ENCODE results near the gene NFATC2.

The NFATC2 gene

DNA sequence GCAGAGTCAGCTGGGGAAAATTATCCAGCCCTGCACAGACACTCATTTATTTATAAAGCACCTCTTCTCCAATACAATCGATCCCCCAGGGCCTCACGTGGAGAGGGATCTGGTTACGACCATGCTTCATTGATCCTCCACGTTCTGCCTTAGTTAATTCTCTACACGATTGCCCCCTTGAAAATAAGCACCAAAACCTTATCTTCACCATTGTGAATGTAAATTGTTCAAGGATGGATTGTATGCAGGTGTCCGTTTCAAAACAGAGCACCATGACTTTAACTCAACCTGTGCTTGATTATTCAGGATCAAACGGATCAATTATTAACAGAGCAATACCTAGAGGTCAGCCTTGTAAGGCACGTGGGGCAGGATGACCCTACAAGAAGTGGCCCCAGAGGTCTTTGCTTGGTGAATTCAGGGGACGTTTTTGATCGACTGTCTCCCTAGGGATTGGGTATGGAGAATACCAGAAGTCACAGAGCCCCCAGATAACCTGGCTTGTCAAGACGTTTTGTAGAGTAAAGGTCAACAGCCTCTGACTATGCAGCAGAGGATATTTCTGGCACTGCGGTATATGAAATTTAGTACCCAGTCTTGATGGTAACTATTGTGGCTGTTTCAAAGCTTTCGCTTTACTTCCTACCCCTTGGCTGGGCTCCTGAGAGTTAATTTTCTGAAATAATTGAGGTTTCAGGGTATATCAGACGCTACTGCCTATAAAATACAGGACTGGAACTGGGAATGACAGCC lies 112.1 kb downstream of the NFATC2 start:
- DNase-seq (ENCODE audit: low read depth in 3 of 3), result no peak

DNA sequence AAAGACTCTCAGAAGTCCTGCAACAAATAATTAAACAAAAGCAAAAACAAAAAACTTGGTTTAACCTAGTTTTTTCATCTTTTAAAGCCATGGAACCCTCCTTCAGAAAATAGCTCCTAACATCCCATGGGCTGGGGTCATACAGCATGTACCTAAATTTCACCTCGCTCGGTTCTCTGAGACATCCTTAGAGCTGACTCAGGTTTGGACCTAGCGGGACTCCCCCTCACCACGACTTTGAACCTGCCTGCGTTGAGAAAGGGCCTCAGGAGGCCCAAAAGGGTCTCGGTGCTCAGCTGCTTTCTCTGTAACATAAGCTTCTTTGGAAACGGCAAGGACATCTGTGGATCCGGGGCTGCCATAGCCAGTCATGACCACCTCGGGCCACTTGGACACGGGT lies 112.8 kb downstream of the NFATC2 start:
- DNase-seq (ENCODE audit: low read depth in 3 of 3), result no peak

DNA sequence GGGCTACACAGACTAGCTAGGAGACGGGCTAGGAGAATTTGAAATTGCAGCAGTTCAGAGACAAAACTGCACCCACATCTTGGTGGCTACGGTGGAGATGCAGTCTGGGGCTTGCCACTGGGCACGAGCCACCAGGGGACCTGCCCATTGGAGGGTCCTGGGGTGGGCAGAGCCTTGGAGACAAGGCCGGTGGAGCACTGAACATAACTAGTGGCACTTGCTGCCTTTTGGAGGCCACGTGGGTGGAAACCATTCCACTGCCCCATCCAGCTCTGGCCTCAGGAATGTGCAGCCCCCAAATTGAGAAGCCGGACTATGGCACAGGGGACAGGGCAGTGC lies 113.4 kb downstream of the NFATC2 start:
- DNase-seq (ENCODE audit: low read depth in 3 of 3), result no peak

DNA sequence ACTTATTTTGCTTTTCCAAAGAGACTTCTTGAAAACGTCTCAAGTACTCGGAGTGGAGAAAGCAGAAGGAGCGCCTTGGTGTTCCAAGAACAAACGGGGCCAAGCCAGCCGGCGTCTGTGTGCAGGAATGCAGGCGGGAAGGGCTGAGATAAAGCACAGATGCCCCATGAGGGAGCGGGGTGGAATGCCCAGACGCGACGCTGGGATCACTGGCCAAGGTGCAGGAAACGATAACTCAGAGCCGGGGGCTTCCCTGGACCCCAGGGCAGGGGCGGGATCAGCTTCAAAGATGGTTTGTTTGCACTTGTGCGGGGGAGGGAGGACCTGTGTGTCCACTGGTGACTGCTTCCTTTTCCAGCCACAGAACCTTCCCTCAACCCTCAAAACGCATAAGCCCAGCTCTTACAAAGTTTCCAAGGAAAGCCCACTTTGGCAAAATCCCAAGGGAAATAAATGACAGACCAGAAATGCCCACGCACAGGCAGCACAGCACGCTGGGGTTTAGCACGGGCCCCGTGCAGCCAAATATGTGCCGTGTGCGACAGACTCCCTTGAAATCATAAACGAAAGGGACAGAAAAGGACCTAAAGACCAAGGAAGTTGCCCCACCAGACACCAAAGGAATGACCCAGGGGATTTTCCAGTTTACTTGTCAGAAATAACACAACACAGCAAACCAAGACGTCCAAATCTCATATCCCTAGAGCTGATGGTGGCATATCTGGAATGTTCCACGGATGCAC lies 113.9 kb downstream of the NFATC2 start:
- DNase-seq (ENCODE audit: low read depth in 3 of 3), result no peak

DNA sequence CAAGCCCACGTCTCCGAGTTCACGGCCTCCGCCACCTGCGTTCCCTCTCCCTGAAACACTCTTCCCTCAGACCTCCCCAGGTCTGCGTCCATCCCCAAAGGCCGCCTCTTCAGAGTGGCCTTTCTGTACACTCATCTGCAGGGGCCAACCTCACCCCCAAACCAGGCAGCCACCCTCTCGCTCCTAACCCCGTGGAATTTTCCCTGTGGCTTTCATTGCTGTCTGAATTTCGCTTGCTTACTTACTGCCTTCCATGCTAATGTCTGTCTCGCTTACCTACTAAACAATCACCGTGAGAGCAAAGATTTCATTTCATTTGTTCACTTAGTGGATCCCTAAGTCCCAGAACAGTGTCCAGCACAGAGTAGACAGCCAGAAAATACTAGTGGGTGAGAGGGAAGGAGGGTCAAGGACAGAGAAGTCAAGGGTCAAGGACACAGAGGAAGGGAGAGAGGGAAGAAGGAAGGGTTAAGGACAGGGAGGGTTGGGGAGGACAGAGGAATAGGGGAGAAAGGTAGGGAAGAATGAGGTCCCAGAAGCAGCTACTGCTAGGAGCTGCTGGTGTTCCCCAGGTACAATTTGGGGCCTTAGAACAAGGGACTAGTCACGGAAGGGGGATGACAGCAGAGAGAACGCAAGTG lies 114.7 kb downstream of the NFATC2 start:
- DNase-seq (ENCODE audit: low read depth in 3 of 3), result no peak

DNA sequence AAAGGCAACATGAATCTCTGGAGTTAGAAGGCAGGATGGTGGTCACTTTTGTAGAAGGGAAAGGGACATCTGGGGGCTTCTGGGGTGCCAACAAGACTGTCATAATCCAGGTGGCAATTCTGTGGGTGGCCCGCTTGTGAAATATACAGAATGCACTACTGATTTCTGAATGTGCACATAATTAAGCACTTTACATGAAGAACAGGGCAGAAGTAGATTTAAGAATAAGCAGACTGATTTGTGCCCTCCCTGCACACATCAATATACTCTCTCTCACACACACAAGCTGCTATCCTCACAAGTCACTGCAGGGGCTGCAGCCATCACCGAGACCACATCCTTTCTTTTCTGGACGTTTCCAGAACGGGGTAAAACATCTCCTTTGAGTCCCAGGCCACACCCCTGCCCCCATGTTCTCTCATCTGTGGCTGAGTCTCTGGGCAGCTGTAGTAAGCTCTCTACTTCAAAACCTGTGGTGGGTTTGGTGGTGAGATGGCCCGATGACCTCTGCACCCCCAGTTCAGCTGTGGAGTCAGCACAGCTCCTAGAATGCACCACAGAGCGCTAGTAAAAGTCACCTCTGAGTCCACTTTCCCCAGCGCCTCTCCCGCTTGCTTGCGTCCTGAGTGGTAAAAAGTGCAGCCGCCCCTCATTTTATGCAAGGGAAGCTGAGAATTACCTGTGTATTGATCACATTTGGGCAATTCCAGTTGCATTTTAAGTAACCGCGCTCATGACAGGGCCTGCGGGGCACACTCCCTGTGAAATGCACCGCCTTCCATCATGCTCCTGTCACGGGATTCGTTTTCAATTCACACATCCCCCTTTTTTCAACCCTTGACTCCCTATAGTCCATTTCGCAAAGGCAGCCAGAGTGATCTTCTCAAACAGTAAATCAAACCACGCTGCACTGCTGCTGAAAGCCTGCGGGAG lies 115.5 kb downstream of the NFATC2 start:
- DNase-seq (ENCODE audit: low read depth in 3 of 3), result no peak

DNA sequence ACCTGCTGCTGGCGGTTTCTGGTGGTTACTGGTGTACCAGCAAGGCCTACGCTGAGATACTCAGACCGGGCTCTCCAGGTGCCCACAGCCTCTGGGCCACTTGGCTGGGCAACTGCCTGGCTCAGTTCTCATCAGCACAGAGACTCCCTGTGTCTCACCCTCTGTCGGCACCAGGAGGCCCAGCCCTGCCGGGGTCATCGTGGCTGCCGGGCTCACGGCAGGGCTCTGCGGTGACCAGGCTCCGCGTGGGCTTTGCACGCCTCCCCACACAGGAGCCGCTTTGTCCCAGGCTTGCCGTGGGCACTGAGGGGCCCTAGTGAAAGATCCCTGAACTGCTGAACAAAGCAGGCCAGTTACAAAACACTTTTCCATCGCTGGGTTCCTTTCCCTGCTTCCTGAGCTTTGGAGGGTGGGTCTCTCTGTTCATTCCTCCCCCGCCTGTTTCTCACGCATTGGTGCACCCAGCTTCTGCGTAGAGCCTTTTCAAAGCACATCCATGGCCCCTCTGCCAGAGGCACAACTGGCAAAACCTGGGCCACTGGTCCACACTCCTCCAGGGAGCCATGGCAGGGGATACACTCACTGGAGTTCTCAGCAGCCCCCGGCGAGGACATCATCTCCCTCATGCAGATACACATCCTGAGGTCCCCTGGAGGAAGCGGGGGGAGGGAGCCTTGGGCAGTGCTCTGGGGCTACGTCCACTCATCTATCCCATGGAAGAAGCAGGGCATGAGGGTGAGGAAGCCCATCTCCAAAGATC lies 117.0 kb downstream of the NFATC2 start:
- DNase-seq (ENCODE audit: low read depth in 3 of 3), result peak in 1 of 3 experiments; percentile 10

DNA sequence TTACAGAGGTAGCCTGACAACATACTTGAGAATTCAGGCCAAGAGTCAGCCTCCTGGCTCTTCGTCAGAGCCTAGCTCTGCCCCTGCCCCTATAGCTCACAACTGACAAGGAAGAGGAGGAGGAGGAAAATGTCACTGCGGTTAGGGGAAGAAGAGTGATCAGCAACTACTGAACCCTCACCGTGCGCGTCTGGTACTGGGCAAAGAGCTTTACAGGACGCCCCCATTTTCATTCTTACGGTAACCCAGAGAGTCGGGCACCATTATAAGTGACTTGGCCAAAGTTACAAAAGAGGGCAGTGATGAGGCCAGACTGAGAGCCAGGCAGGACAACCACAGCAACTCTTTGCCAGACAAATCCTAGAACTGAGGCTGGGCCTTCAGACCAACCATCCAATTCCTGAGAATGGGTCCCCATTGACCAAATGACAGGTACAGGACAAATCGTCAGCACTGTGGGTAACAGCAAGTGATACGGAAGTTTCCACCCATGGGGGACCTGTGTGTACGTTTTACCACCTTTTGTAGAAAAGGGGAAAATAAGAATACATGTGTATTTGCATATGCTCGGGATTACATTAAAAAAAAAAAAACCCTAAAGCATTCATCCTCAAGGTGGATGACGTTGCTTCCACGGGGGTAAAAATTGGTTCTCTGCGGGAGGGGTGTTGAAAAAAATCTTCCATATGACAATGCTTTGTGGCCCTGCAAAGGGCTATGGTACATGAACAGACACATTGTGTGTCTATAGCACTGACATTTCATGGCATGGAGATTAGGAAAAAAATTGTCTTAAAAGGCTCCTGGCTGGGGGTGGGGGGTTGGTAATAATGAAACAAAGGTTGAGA lies 118.0 kb downstream of the NFATC2 start:
- peak in 1 of 3 experiments; percentile 18 for DNase-seq (ENCODE audit: low read depth in 3 of 3)

DNA sequence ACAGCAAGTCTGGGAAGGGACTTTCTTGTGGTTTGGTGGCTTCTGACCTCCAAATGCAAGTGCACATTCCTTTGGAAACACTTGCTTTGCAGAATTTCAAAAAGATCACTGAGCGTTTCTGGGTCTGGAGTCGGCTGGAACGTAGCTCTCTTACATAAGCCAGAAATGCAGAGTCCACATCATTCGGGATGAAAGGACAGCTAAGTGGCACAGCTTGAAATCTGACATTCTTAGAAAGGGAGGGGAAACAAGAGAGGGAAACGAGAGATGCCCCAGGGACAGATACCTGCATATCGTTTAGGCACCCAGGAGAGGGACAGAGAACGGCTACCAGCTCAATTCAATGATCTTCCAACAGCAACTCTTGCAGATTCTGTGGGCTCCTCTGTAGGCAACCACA lies 118.7 kb downstream of the NFATC2 start:
- DNase-seq (ENCODE audit: low read depth in 3 of 3), result no peak

DNA sequence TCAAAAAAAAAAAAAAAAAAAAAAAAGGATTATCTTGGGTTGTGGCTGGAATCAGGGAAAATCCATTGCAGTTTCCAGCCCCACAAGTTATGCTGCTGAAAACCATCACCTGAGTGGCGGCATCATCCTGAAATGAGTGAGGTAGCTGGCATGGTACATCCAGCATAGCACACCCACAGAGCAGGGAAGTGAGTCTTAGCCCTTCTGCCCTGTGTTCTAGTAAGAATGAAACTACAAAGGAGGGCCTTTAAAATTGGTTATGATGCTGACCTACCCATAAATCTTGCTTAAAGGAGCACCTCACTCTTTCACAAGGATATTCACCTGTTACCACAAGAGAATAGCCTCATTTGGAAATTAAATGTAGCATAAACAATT lies 119.2 kb downstream of the NFATC2 start:
- DNase-seq (ENCODE audit: low read depth in 3 of 3), result peak in 1 of 3 experiments; percentile 25

DNA sequence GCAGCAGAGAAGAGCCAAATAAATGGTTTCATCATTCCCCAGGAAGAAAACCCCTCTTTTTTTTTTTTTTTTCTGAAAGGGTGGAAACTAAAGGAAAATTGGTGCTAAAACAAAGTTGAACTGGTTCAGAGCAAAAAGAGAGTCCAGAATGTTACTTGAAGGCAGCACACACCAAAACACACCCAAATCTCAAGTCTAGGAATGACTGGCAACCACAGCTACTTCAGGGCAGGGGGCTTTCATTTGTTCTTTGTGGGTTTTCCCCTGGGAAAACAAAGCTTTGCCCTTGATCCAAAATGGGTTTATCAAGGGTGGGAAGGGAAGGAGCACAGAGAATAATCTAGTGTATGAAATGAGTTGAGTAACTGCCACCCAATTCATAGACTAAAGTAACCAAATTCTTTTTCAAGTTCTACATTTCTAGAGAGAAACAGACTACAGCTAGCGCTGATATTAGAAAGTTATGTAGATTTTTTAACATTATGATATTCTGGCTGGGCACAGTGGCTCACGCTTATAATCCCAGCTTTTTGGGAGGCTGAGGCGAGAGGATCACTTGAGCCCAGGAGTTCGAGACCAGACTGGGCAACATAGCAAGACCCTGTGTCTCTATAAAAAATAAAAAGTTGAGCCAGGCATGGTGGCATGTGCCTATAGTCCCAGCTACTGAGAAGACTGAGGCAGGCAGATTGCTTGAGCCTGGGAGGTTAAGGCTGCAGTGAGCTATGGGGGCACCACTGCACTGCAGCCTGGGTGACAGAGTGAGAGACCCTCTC lies 119.8 kb downstream of the NFATC2 start:
- no peak for DNase-seq (ENCODE audit: low read depth in 3 of 3)

DNA sequence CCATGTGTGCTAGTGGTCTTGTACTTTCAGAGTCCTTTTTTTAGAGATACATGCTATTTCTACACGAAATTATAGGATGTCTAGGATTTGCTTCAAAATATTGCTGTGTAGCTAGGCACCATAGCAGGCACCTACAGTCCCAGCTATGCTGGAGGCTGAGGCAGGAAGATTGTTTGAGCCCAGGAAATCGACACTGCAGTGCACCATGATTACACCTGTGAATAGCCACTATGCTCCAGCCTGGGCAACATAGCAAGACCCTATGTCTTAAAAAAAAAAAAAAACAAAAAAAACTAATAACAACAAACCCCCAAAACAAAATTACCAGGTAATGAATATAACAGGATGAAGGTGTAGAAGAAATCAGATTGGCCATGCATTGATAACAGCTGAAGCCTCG lies 121.7 kb downstream of the NFATC2 start:
- DNase-seq (ENCODE audit: low read depth in 3 of 3), result no peak

DNA sequence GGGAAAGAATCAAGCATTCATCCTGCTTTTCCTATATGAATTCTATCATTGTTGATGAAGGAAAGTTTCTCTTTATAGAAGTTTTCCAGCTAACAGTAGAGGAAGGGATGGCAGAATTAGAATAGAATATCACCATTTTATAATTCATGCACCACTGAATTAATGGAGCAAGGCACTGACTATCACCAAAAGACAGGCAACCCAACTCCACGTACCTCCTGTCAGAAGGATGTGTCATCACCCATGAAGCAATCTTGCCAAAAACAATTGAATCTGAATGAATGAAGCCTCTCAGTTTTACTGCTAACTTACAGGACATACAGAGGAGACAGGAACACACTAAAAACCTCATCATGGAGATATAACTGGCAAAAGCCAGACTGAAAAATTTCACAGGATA lies 122.4 kb downstream of the NFATC2 start:
- no peak for DNase-seq (ENCODE audit: low read depth in 3 of 3)

DNA sequence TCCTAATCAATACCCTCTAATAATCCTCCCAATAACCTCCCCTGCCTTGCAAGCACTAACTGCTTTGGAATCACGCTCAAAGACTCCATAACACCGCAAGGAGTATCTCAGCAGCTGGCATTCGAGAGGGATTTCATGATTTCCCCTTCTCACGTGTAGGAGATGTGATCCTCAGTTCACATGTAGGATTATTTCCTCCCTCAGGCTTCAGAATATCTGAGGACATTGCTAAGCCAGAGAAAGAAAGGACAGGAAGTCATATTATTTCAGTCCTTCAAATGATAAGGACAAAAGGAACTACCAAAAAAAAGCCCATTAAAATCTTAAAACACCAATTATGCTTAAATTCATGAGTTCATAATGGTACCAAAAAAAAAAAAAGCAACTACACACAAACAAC lies 122.9 kb downstream of the NFATC2 start:
- no peak for DNase-seq (ENCODE audit: low read depth in 3 of 3)

DNA sequence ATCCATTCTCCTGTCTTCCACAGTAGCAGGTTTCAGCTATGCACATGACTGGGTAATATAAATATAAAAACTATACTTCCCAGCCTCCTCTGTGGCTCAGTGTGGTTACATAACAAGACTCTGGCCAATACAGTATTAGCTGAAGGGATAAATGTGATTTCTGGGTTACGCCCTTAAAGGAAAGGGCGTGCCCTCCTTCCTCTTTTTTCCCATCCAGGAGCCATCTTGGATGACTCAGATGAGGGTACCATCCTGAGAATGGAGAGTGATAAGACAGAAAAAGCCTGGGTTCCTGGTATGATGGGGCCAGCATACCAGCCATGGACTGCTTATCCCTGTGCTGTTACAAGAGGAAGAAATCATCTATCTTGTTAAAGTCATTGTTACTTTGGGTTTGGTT lies 123.3 kb downstream of the NFATC2 start:
- DNase-seq (ENCODE audit: low read depth in 3 of 3), result no peak

DNA sequence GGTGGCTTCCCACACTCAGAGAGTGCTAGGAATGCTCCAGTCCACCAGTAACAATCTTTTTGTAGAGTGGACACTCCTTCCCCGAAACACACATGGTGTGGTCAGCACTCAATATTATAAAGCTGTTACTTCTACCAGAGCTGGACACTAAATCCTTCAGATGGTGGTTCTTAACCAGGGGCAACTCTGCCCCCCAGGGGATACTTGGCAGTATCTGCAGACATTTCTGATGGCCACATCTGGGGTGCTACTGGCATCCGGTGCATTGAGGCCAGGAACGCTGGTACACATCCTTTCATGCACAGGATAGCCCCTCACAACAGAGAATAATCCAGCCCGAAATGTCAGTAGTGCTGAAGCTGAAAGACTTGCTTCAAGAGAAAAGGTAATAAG lies 124.4 kb downstream of the NFATC2 start:
- no peak for DNase-seq (ENCODE audit: low read depth in 3 of 3)

DNA sequence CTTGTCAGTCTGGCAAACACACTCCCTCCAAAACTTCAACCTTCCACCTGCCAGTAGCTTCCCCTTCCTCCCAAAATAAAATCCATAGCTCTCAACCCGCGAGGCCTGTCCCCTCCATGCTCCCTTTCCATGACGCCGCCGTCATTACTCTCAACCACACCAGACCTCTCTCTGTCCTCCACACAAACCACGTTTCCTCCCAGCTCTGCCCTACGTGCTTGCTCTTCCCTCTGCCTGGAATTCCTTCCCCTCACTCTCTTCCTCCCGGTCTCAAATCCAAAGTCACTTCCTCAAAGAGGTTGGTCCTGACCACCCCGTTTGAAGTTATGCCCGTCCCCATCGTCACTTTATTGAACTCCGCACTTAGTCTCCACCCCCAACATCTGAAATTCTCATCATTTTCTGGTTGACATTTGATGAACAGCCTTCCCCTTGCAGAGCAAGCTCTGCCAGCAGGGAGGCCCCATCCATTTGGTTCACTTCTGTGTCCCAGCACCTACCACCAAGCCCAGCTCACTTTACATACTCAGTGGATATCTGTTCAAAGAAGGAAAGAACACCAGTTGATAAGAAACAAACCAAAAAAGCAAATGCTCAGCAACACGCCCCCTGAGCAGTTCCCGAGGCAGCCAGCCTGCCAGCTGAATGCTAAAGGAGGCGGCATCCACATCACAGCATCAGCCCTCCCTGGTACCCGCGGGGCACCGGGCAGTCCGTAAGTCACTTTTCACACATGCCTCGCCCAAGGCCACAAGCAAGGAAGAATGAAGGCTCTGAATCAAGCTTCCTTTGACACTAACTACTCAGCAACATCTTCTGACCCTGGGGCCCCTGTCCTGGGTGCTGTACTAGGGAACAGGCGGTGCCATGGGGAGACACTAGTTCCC lies 125.0 kb downstream of the NFATC2 start:
- DNase-seq (ENCODE audit: low read depth in 3 of 3), result no peak

DNA sequence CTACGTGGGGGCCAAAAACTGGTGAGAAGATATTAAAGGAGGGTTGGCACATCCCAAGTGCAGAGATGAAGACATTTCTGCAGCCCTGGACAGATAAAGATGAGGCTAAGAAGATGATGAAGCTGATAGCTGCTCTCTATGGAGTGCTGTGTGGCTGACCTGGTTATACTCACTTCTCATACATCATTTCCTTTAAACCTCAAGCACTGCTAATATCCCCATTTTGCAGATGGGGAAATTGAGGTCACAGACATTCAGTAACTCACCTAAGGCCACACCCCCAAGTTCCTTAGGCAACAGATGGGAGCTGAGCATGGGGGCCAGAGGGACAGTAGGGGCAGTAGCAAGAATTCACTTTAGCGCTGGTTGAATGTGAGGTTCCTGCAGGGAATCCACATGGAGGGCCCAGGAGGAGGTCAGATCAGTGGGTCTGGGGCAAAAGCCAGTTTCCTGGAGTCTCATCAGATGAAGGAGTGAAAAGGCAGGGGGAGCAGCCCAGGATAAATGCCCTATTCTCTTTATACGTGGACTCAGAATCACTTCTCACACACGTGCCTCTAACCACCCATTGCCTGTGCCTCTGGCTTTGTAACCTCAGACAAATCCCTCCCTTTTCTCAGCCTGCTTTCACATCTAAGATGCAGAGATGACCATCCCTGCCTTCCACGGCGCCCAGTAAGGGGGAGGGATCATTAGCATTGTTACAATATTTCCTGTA lies 125.8 kb downstream of the NFATC2 start:
- DNase-seq (ENCODE audit: low read depth in 3 of 3), result no peak
